H9 (cell line): ENCODE data around the gene GP1BA. TPM values are rescaled to one million over a fixed set of nuclear protein-coding genes. Genes with fewer than 3 reads are reported as not detected.
A peak's percentile ranks its signal among the peaks of the same experiment; 100 is the strongest.

ENCODE experiments used
- DNase-seq: peaks from one replicate; pipeline ENCODE4 v3.0.0-alpha.2; 2017
- H2AFZ ChIP-seq: one replicate; pipeline ENCODE4 v1.6.1; 2013; ENCODE audit warnings: mild to moderate bottlenecking, low read length, control low read depth, moderate library complexity
- H2AK5ac ChIP-seq: 2 replicates; pipeline ENCODE4 v1.6.1; 2013; ENCODE audit warnings: low read length, control low read depth, mixed read lengths; ENCODE audit not compliant: insufficient read length
- H2BK120ac ChIP-seq: one replicate; pipeline ENCODE4 v1.6.1; 2013; ENCODE audit warnings: low read depth, mild to moderate bottlenecking, low read length, control low read depth, inconsistent platforms; ENCODE audit not compliant: poor library complexity, severe bottlenecking
- H2BK12ac ChIP-seq: 2 replicates; pipeline ENCODE4 v1.6.1; 2013; ENCODE audit warnings: low read length, control low read depth, mixed read lengths, low read depth; ENCODE audit not compliant: insufficient read length
- H2BK15ac ChIP-seq: 2 replicates; pipeline ENCODE4 v1.6.1; 2013; ENCODE audit warnings: low read depth, low read length, control low read depth
- H2BK20ac ChIP-seq: one replicate; pipeline ENCODE4 v1.6.1; 2013; ENCODE audit warnings: low read depth, mild to moderate bottlenecking, low read length, control low read depth, inconsistent platforms; ENCODE audit not compliant: poor library complexity, severe bottlenecking
- H2BK5ac ChIP-seq: 2 replicates; pipeline ENCODE4 v1.6.1; 2013; ENCODE audit warnings: low read length, control low read depth, mixed read lengths; ENCODE audit not compliant: insufficient read length
- H3K14ac ChIP-seq: 2 replicates; pipeline ENCODE4 v1.6.1; 2013; ENCODE audit warnings: low read length, control low read depth; ENCODE audit not compliant: insufficient read depth
- H3K18ac ChIP-seq: 2 replicates; pipeline ENCODE4 v1.6.1; 2013; ENCODE audit warnings: low read depth, mild to moderate bottlenecking, mixed read lengths, low read length, control low read depth; ENCODE audit not compliant: insufficient read length
- H3K23ac ChIP-seq: 2 replicates; pipeline ENCODE4 v1.6.1; 2013; ENCODE audit warnings: low read length, control low read depth, mixed read lengths, low read depth; ENCODE audit not compliant: insufficient read length
- H3K23me2 ChIP-seq: 2 replicates; pipeline ENCODE4 v1.6.1; 2013; ENCODE audit warnings: low read depth, mild to moderate bottlenecking, mixed read lengths, low read length, control low read depth; ENCODE audit not compliant: insufficient read length, poor library complexity, severe bottlenecking
- H3K27ac ChIP-seq: 2 replicates; pipeline ENCODE4 v1.5.1; 2013; ENCODE audit warnings: low read length, control low read depth, mixed read lengths, low read depth; ENCODE audit not compliant: insufficient read length
- H3K27me3 ChIP-seq: 2 replicates; pipeline ENCODE4 v1.6.1; 2013; ENCODE audit warnings: low read length, control low read depth, inconsistent platforms; ENCODE audit not compliant: insufficient read depth
- H3K4ac ChIP-seq: 2 replicates; pipeline ENCODE4 v1.6.1; 2013; ENCODE audit warnings: low read depth, mild to moderate bottlenecking, control low read depth, inconsistent platforms, low read length, moderate library complexity
- H3K4me1 ChIP-seq: 2 replicates; pipeline ENCODE4 v1.6.1; 2013; ENCODE audit warnings: low read length, control low read depth, inconsistent platforms; ENCODE audit not compliant: insufficient read depth
- H3K4me2 ChIP-seq: 2 replicates; pipeline ENCODE4 v1.6.1; 2013; ENCODE audit warnings: low read length, control low read depth, mixed read lengths; ENCODE audit not compliant: insufficient read length, insufficient read depth
- H3K56ac ChIP-seq: 2 replicates; pipeline ENCODE4 v1.6.1; 2013; ENCODE audit warnings: low read depth, mild to moderate bottlenecking, mixed read lengths, low read length, control low read depth; ENCODE audit not compliant: insufficient read length
- H3K79me1 ChIP-seq: 2 replicates; pipeline ENCODE4 v1.6.1; 2013; ENCODE audit warnings: low read depth, mild to moderate bottlenecking, moderate library complexity, low read length, control low read depth, inconsistent platforms; ENCODE audit not compliant: insufficient read depth, poor library complexity, severe bottlenecking
- H3K79me2 ChIP-seq: 2 replicates; pipeline ENCODE4 v1.6.1; 2013; ENCODE audit warnings: low read length, control low read depth, inconsistent platforms; ENCODE audit not compliant: insufficient read depth
- H3K9ac ChIP-seq: 2 replicates; pipeline ENCODE4 v1.6.1; 2013; ENCODE audit warnings: low read length, control low read depth, mixed read lengths; ENCODE audit not compliant: insufficient read length; ENCODE audit errors: extremely low read depth
- H3K9me3 ChIP-seq: one replicate; pipeline ENCODE4 v1.6.1; 2013; ENCODE audit warnings: low read depth, low read length, inconsistent platforms; ENCODE audit not compliant: control insufficient read depth
- H3T11ph ChIP-seq: one replicate; pipeline ENCODE4 v1.6.1; 2013; ENCODE audit warnings: mild to moderate bottlenecking, low read length, control low read depth, inconsistent platforms
- H4K20me1 ChIP-seq: one replicate; pipeline ENCODE4 v1.6.1; 2013; ENCODE audit not compliant: control insufficient read depth, insufficient read length, insufficient read depth
- H4K5ac ChIP-seq: 2 replicates; pipeline ENCODE4 v1.6.1; 2013; ENCODE audit warnings: low read depth, mild to moderate bottlenecking, mixed read lengths, low read length, control low read depth; ENCODE audit not compliant: insufficient read length
- H4K8ac ChIP-seq: replicated peaks from 2 replicates; pipeline ENCODE4 v1.6.1; 2013; ENCODE audit warnings: low read length, control low read depth, mixed read lengths, low read depth; ENCODE audit not compliant: insufficient read length
- H4K91ac ChIP-seq: 2 replicates; pipeline ENCODE4 v1.6.1; 2013; ENCODE audit warnings: low read depth, mild to moderate bottlenecking, moderate library complexity, mixed read lengths, low read length, control low read depth; ENCODE audit not compliant: insufficient read length
- H3K27ac Mint-ChIP-seq, 3 experiments: 2 replicates in 2 of 3; 3 replicates in 1 of 3; pipeline ENCODE4 v1.8.0; 2020 to 2021; ENCODE audit warnings: mixed read lengths in 3 of 3, mild to moderate bottlenecking in 1 of 3, moderate library complexity in 1 of 3
- H3K27me3 Mint-ChIP-seq: 2 replicates; pipeline ENCODE4 v1.8.0; 2021; ENCODE audit warnings: low read depth, mild to moderate bottlenecking, moderate library complexity, mixed read lengths
- H3K36me3 Mint-ChIP-seq, 3 experiments: 2 replicates in 2 of 3; 3 replicates in 1 of 3; pipeline ENCODE4 v1.8.0; 2020 to 2021; ENCODE audit warnings: low read depth in 3 of 3, mixed read lengths in 3 of 3; ENCODE audit not compliant: insufficient read depth in 1 of 3
- H3K4me1 Mint-ChIP-seq, 2 experiments: 2 replicates each; pipeline ENCODE4 v1.8.0; 2020; ENCODE audit warnings: mixed read lengths in 2 of 2
- H3K4me3 Mint-ChIP-seq, 2 experiments: 2 replicates in 1 of 2; 3 replicates in 1 of 2; pipeline ENCODE4 v1.8.0; 2020 to 2021; ENCODE audit warnings: mild to moderate bottlenecking in 2 of 2, mixed read lengths in 2 of 2, moderate library complexity in 1 of 2
- H3K9me3 Mint-ChIP-seq, 2 experiments: 2 replicates in 1 of 2; 3 replicates in 1 of 2; pipeline ENCODE4 v1.8.0; 2020; ENCODE audit warnings: mild to moderate bottlenecking in 2 of 2, mixed read lengths in 2 of 2, moderate library complexity in 1 of 2
- CTCF ChIP-seq: fragments of 200-600 bp; sonication (generic); conservative IDR thresholded peaks from 3 replicates; pipeline ENCODE4 v1.8.0; 2021; ENCODE audit warnings: antibody characterized with exemption, mild to moderate bottlenecking
- WGBS: extraction: QIAGEN DNeasy Blood & Tissue Kit; methylation state at CpG from one replicate; pipeline ENCODE4 v1.1.7; 2013; ENCODE audit warnings: missing lambda C conversion rate, low lambda C conversion rate, mixed read lengths; ENCODE audit not compliant: insufficient read length; ENCODE audit errors: extremely low coverage; 5-methylcytosine and 5-hydroxymethylcytosine counted together
- total RNA-seq: library from RNA; stranded (reverse); gene quantifications from 2 replicates; pipeline ENCODE4 v1.2.1, GENCODE V29; 2021

GP1BA gene
- total RNA-seq, 1 experiment from 2014 or later, result not detected

GRCh38 chr17:4899341-4900230 is 32.5 kb upstream of the GP1BA start, which contains the start of gene C17orf107:
Gene C17orf107, plus strand, starts transcription at chr17:4899536. Its CDS starts 227 bp downstream, at chr17:4899763.
- Histone ChIP-seq H3K27me3 (no peaks in the 10 kb centered on the region), H3T11ph (no peak within 1 kb of the TSS), H3K4me2 (peak within 1 kb of the TSS; percentile 13), H4K20me1 (no peaks in the 10 kb centered on the region), H2AFZ (no peak within 1 kb of the TSS), H2BK5ac (no peak within 1 kb of the TSS), H2BK15ac (no peak within 1 kb of the TSS), H4K8ac (no peak within 1 kb of the TSS), H3K18ac (peak within 1 kb of the TSS; percentile 28), H3K14ac (peak within 1 kb of the TSS; percentile 62; the same call in 1 of the 2 replicates), H3K9me3 (no peaks in the 10 kb centered on the region), H2AK5ac (no peak within 1 kb of the TSS), H3K4ac (no peak within 1 kb of the TSS), H4K91ac (no peak within 1 kb of the TSS), H3K56ac (no peak within 1 kb of the TSS), H4K5ac (no peak within 1 kb of the TSS), H3K79me2 (no peaks in the 10 kb centered on the region), H2BK120ac (no peak within 1 kb of the TSS), H3K27ac (no peak within 1 kb of the TSS), H2BK12ac (no peak within 1 kb of the TSS), H2BK20ac (no peak within 1 kb of the TSS), H3K23me2 (peaks cover 12% of the 10 kb centered on the region), H3K23ac (no peak within 1 kb of the TSS), H3K4me1 (peaks cover 3% of the 10 kb centered on the region; the same call in 1 of the 2 replicates), H3K79me1 (no peaks in the 10 kb centered on the region), H3K9ac (no peak within 1 kb of the TSS)
- Mint-ChIP-seq H3K9me3 (no peaks in the 10 kb centered on the region), H3K27me3 (peaks cover 3% of the 10 kb centered on the region; the same call in 1 of the 2 replicates), H3K4me1 (peaks cover 10 to 33% of the 10 kb centered on the region in 2 experiments), H3K4me3 (peak within 1 kb of the TSS; percentile 68 to 88), H3K36me3 (peaks cover 8 to 23% (median 23%) of the 10 kb centered on the region in 3 experiments; a peak in 6 of 7 replicates), H3K27ac (peak within 1 kb of the TSS; percentile 79 to 90 (median 87); a peak in 6 of 7 replicates)
- WGBS, result no CpG with 5 or more reads among the region's 60 CpGs
- no peak for TF ChIP-seq CTCF
- peak; percentile 89 for DNase-seq
